IMR-90 (cell line): ENCODE results near the gene ANKK1. TPM values are rescaled to one million over a fixed set of nuclear protein-coding genes. Genes with fewer than 3 reads are reported as not detected.

Source experiments
- ATAC-seq: fragments of 200-7000 bp; cut with Tn5 transposase; 2 replicates; pipeline ENCODE4 v1.9.1; 2020; ENCODE audit warnings: low read depth, mild to moderate bottlenecking, moderate library complexity
- BruUV-seq: library from RNA; stranded (reverse); fragments of 400-500 nt; replicated peaks from 2 replicates; lab custom pipeline; 2021; lab: Mats Ljungman, UMichigan
- CTCF ChIA-PET: fragments of 300-600 bp; formaldehyde crosslinking; extraction: SDS; loops from one replicate; lab custom pipeline; 2021; ENCODE audit warnings: antibody characterized with exemption; lab: Yijun Ruan, JAX
- POLR2A ChIA-PET: fragments of 300-600 bp; sonication (Branson Sonifier 250); formaldehyde crosslinking; loops from one replicate; lab custom pipeline; 2022; ENCODE audit warnings: antibody characterized with exemption; ENCODE audit not compliant: unreplicated experiment; lab: Charles Lee
- DNase-seq: peaks from one replicate; pipeline ENCODE4 v3.0.0; 2013
- H2AFZ ChIP-seq: replicated peaks from 2 replicates; pipeline ENCODE3; 2013; ENCODE audit warnings: low read length, mild to moderate bottlenecking; ENCODE audit not compliant: poor library complexity
- H2AK5ac ChIP-seq: 2 replicates; pipeline ENCODE4 v1.6.1; 2013; ENCODE audit warnings: low read depth, low read length, inconsistent platforms
- H2AK9ac ChIP-seq: replicated peaks from 2 replicates; pipeline ENCODE3; 2013; ENCODE audit warnings: mild to moderate bottlenecking, low read depth, low read length, moderate library complexity; ENCODE audit not compliant: poor library complexity
- H2BK120ac ChIP-seq: 2 replicates; pipeline ENCODE4 v1.6.1; 2013; ENCODE audit warnings: low read depth, low read length, inconsistent platforms
- H2BK15ac ChIP-seq: 3 replicates; pipeline ENCODE4 v1.6.1; 2013; ENCODE audit warnings: low read depth, low read length, inconsistent platforms
- H2BK20ac ChIP-seq: 2 replicates; pipeline ENCODE4 v1.6.1; 2013; ENCODE audit warnings: low read depth, mild to moderate bottlenecking, inconsistent platforms, low read length, moderate library complexity
- H2BK5ac ChIP-seq: 2 replicates; pipeline ENCODE4 v1.6.1; 2013; ENCODE audit warnings: mild to moderate bottlenecking, low read depth, low read length, inconsistent platforms; ENCODE audit not compliant: poor library complexity, severe bottlenecking
- H3K14ac ChIP-seq: replicated peaks from 2 replicates; pipeline ENCODE4 v1.6.1; 2013; ENCODE audit warnings: low read depth, low read length, inconsistent platforms
- H3K18ac ChIP-seq: 2 replicates; pipeline ENCODE4 v1.6.1; 2013; ENCODE audit warnings: low read depth, low read length, control low read depth
- H3K23ac ChIP-seq: 2 replicates; pipeline ENCODE4 v1.6.1; 2013; ENCODE audit warnings: low read depth, low read length, inconsistent platforms
- H3K27ac ChIP-seq: 2 replicates; pipeline ENCODE4 v1.5.1; 2013; ENCODE audit warnings: mild to moderate bottlenecking, control low read depth, low read length; ENCODE audit not compliant: insufficient read depth
- H3K27me3 ChIP-seq: 2 replicates; pipeline ENCODE4 v1.6.1; 2013; ENCODE audit warnings: low read length; ENCODE audit not compliant: control insufficient read depth, insufficient read depth
- H3K36me3 ChIP-seq: 2 replicates; pipeline ENCODE4 v1.6.1; 2013; ENCODE audit warnings: low read length, mixed read lengths; ENCODE audit not compliant: control insufficient read depth, insufficient read depth
- H3K4ac ChIP-seq: 2 replicates; pipeline ENCODE4 v1.6.1; 2013; ENCODE audit warnings: low read depth, low read length, inconsistent platforms
- H3K4me1 ChIP-seq: 2 replicates; pipeline ENCODE4 v1.6.1; 2013; ENCODE audit warnings: low read length, mixed read lengths; ENCODE audit not compliant: control insufficient read depth, insufficient read depth
- H3K4me2 ChIP-seq: 2 replicates; pipeline ENCODE4 v1.6.1; 2013; ENCODE audit warnings: low read depth, mild to moderate bottlenecking, control low read depth, low read length, moderate library complexity
- H3K4me3 ChIP-seq: 2 replicates; pipeline ENCODE4 v1.5.1; 2013; ENCODE audit warnings: low read depth, mild to moderate bottlenecking, control low read depth, low read length, moderate library complexity; ENCODE audit not compliant: insufficient read depth
- H3K56ac ChIP-seq: 2 replicates; pipeline ENCODE4 v1.6.1; 2013; ENCODE audit warnings: low read length, inconsistent platforms; ENCODE audit not compliant: insufficient read depth; ENCODE audit errors: extremely low read depth
- H3K79me1 ChIP-seq, 2 experiments: 2 replicates each; pipeline ENCODE4 v1.6.1; 2013; ENCODE audit warnings: low read length in 2 of 2, inconsistent platforms in 1 of 2, low read depth in 1 of 2
- H3K9ac ChIP-seq: 2 replicates; pipeline ENCODE4 v1.6.1; 2013; ENCODE audit warnings: low read depth, low read length, control low read depth
- H3K9me1 ChIP-seq: 2 replicates; pipeline ENCODE4 v1.6.1; 2013; ENCODE audit warnings: low read length, inconsistent platforms; ENCODE audit not compliant: insufficient read depth
- H3K9me3 ChIP-seq: 2 replicates; pipeline ENCODE4 v1.6.1; 2013; ENCODE audit warnings: low read length; ENCODE audit not compliant: control insufficient read depth, insufficient read depth
- H4K20me1 ChIP-seq: 2 replicates; pipeline ENCODE4 v1.6.1; 2013; ENCODE audit warnings: low read length, inconsistent platforms; ENCODE audit not compliant: insufficient read depth
- H4K5ac ChIP-seq: 2 replicates; pipeline ENCODE4 v1.6.1; 2013; ENCODE audit warnings: mild to moderate bottlenecking, low read depth, low read length, control low read depth
- H4K8ac ChIP-seq, 2 experiments: 2 replicates each; pipeline ENCODE4 v1.6.1; 2013; ENCODE audit warnings: low read depth in 2 of 2, low read length in 2 of 2, control low read depth in 1 of 2, inconsistent platforms in 1 of 2
- H4K91ac ChIP-seq: 2 replicates; pipeline ENCODE4 v1.6.1; 2013; ENCODE audit warnings: low read depth, low read length, inconsistent platforms; ENCODE audit not compliant: insufficient read depth
- BHLHE40 ChIP-seq: fragments of 150-350 bp; IDR thresholded peaks from 2 replicates; pipeline ENCODE4 v1.6.1; 2016; ENCODE audit warnings: mild to moderate bottlenecking, low read depth, low read length
- CEBPB ChIP-seq: IDR thresholded peaks from 2 replicates; pipeline ENCODE4 v1.6.1; 2012; ENCODE audit warnings: low read depth, low read length, improper control_type of control experiment
- CHD1 ChIP-seq: IDR thresholded peaks from 2 replicates; pipeline ENCODE4 v1.6.1; 2012; ENCODE audit warnings: low read depth, low read length, improper control_type of control experiment
- CTCF ChIP-seq: conservative IDR thresholded peaks from 2 replicates; pipeline ENCODE4 v1.5.1; 2012; ENCODE audit warnings: mild to moderate bottlenecking, low read depth, low read length, improper control_type of control experiment
- ELK1 ChIP-seq: fragments of 150-350 bp; IDR thresholded peaks from 2 replicates; pipeline ENCODE4 v1.6.1; 2016; ENCODE audit warnings: low read depth, mild to moderate bottlenecking, low read length, moderate library complexity, borderline replicate concordance
- FOS ChIP-seq: fragments of 150-350 bp; IDR thresholded peaks from 2 replicates; pipeline ENCODE4 v1.6.1; 2016; ENCODE audit warnings: low read depth, low read length
- MAFK ChIP-seq: IDR thresholded peaks from 2 replicates; pipeline ENCODE4 v1.6.1; 2012; ENCODE audit warnings: low read depth, low read length, improper control_type of control experiment
- MAZ ChIP-seq: IDR thresholded peaks from 2 replicates; pipeline ENCODE4 v1.6.1; 2012; ENCODE audit warnings: low read depth, mild to moderate bottlenecking, low read length, improper control_type of control experiment, moderate library complexity, borderline replicate concordance
- MXI1 ChIP-seq: IDR thresholded peaks from 2 replicates; pipeline ENCODE4 v1.6.1; 2012; ENCODE audit warnings: low read depth, mild to moderate bottlenecking, low read length, moderate library complexity, borderline replicate concordance
- NFE2L2 ChIP-seq: fragments of 150-350 bp; IDR thresholded peaks from 2 replicates; pipeline ENCODE4 v1.6.1; 2016; ENCODE audit warnings: low read depth, mild to moderate bottlenecking, low read length
- POLR2A ChIP-seq: IDR thresholded peaks from 2 replicates; pipeline ENCODE4 v1.6.1; 2012; ENCODE audit warnings: mild to moderate bottlenecking, low read depth, low read length
- RAD21 ChIP-seq: IDR thresholded peaks from 2 replicates; pipeline ENCODE4 v1.6.1; 2012; ENCODE audit warnings: low read length, improper control_type of control experiment
- RCOR1 ChIP-seq: IDR thresholded peaks from 2 replicates; pipeline ENCODE4 v1.6.1; 2012; ENCODE audit warnings: mild to moderate bottlenecking, low read length, improper control_type of control experiment; ENCODE audit not compliant: insufficient replicate concordance
- RFX5 ChIP-seq: IDR thresholded peaks from 2 replicates; pipeline ENCODE4 v1.8.0; 2012; ENCODE audit warnings: low read depth, mild to moderate bottlenecking, low read length, moderate library complexity
- SMC3 ChIP-seq: fragments of 150-350 bp; IDR thresholded peaks from 2 replicates; pipeline ENCODE4 v1.6.1; 2016; ENCODE audit warnings: low read depth, mild to moderate bottlenecking, antibody characterized with exemption, low read length, moderate library complexity
- USF2 ChIP-seq: fragments of 150-350 bp; IDR thresholded peaks from 2 replicates; pipeline ENCODE4 v1.6.1; 2017; ENCODE audit warnings: mild to moderate bottlenecking, antibody characterized with exemption, low read length, low read depth
- WGBS, 2 experiments: methylation state at CpG; one replicate each; pipeline versions ENCODE4 v1.1.5 to v1.1.7; 2013; ENCODE audit warnings: missing lambda C conversion rate in 2 of 2; ENCODE audit not compliant: insufficient read length in 1 of 2; ENCODE audit errors: extremely low coverage in 2 of 2; 5-methylcytosine and 5-hydroxymethylcytosine counted together
- dilution Hi-C: fragments of 300-500 bp; cut with HindIII; formaldehyde crosslinking; loops from one replicate; pipeline ENCODE4 v1.14.3; 2018; ENCODE audit warnings: low sequenced_read_pairs; ENCODE audit not compliant: unreplicated experiment
- in situ Hi-C: fragments of 300-500 bp; cut with MboI; formaldehyde crosslinking; loops from 3 replicates; pipeline ENCODE4 v1.14.3; 2019; ENCODE audit warnings: low sequenced_read_pairs, inconsistent platforms, mixed read lengths
- intact Hi-C: fragments of 100-400 bp; cut with micrococcal nuclease; formaldehyde crosslinking; loops from 2 replicates; pipeline ENCODE4 v1.10.0; 2022
- polyA plus RNA-seq, 3 experiments: library from polyadenylated mRNA; depleted of rRNA; stranded (reverse); fragments of >200 nt; gene quantifications; 2 replicates each; pipeline ENCODE4 v1.2.3, GENCODE V29; 2012; ENCODE audit warnings: low replicate concordance in 1 of 3
- total RNA-seq: library from RNA; depleted of rRNA; stranded (reverse); fragments of >200 nt; gene quantifications from 2 replicates; pipeline ENCODE4 v1.2.3, GENCODE V29; 2012

The ANKK1 gene
- total and polyA plus RNA-seq, 2 of the 4 experiments (the other 2 are of a cell fraction) = not detected

GRCh38 chr11:113378692-113379091 lies 8.9 kb upstream of the ANKK1 start:
- in situ Hi-C loops (no loop called here), intact Hi-C loops (no loop called here), dilution Hi-C loops (no loop called here)
- Histone ChIP-seq H3K56ac (no peak overlapping the region), H4K20me1 (no peaks in the 10 kb centered on the region), H3K4me2 (no peak overlapping the region), H2AK5ac (no peak overlapping the region), H3K4me3 (no peak overlapping the region), H2BK15ac (no peak overlapping the region), H3K9me1 (no peaks in the 10 kb centered on the region), H2AFZ (no peak overlapping the region), H3K14ac (no peak overlapping the region), H3K79me1 (no peaks in the 10 kb centered on the region), H3K36me3 (no peaks in the 10 kb centered on the region), H4K91ac (no peak overlapping the region), H3K23ac (no peak overlapping the region), H2BK120ac (no peak overlapping the region), H2BK5ac (no peak overlapping the region), H3K9ac (no peak overlapping the region), H3K4ac (no peak overlapping the region), H4K5ac (no peak overlapping the region), H2AK9ac (no peak overlapping the region), H2BK20ac (no peak overlapping the region), H3K27me3 (peaks cover 9% of the 10 kb centered on the region), H3K4me1 (no peaks in the 10 kb centered on the region), H4K8ac (no peak overlapping the region), H3K18ac (no peak overlapping the region), H3K9me3 (no peaks in the 10 kb centered on the region), H3K27ac (no peak overlapping the region)
- DNase-seq (no peak), ATAC-seq (no peak)
- no CpG with 5 or more reads among the region's 1 CpG for WGBS, 2 experiments
- TF ChIP-seq CEBPB (no peak), SMC3 (no peak), CTCF (no peak), RCOR1 (no peak), USF2 (no peak), POLR2A (no peak), MXI1 (no peak), MAZ (no peak), ELK1 (no peak), BHLHE40 (no peak), RFX5 (no peak), MAFK (no peak), CHD1 (no peak), RAD21 (no peak), FOS (no peak), NFE2L2 (no peak)
- BruUV-seq = no TSS peak
- CTCF ChIA-PET = no interaction called here
- POLR2A ChIA-PET = no interaction called here
